K562 (cell line): Measurements from ENCODE around the gene LTN1. TPM values are rescaled to one million over a fixed set of nuclear protein-coding genes. Genes with fewer than 3 reads are reported as not detected.

Source experiments
- ATF7 ChIP-seq: fragments of 450-650 bp; IDR thresholded peaks from 2 replicates; pipeline ENCODE4 v1.7.1; 2014; ENCODE audit warnings: mild to moderate bottlenecking, moderate library complexity
- EHMT2 ChIP-seq: fragments of 450-650 bp; IDR thresholded peaks from 2 replicates; pipeline ENCODE4 v1.6.1; 2018; ENCODE audit warnings: antibody characterized with exemption
- ETV1 ChIP-seq: fragments of 450-650 bp; conservative IDR thresholded peaks from 2 replicates; pipeline ENCODE4 v1.6.1; 2016; ENCODE audit warnings: missing genetic modification characterization, control low read depth, low read depth, missing compliant biosample characterization
- GTF2A2 ChIP-seq: IDR thresholded peaks from 2 replicates; pipeline ENCODE4 v1.6.1; 2016; ENCODE audit warnings: mild to moderate bottlenecking, missing genetic modification characterization, missing compliant biosample characterization
- SLC30A9 ChIP-seq: fragments of 250-450 bp; sonication (Bioruptor Pico); IDR thresholded peaks from 2 replicates; pipeline ENCODE4 v1.8.0; 2022; ENCODE audit warnings: mild to moderate bottlenecking, moderate library complexity
- ZBTB17 ChIP-seq: fragments of 450-650 bp; formaldehyde crosslinking; IDR thresholded peaks from 2 replicates; pipeline ENCODE4 v1.4.0; 2020; ENCODE audit warnings: mild to moderate bottlenecking
- ZC3H11A ChIP-seq: IDR thresholded peaks from 2 replicates; pipeline ENCODE4 v1.6.1; 2012; ENCODE audit warnings: low read depth, low read length, improper control_type of control experiment
- polyA plus RNA-seq, 8 experiments: library from polyadenylated mRNA; depleted of rRNA in 4 of 8; stranded (reverse) in 5 of 8; unstranded in 3 of 8; fragments of >200 nt; fragmentation: Nextera tagmentation in 2 of 8; fragmentation: Illumina TruSeq in 1 of 8; extraction: Ambion mirVana in 2 of 8; extraction: Trizol in 1 of 8; gene quantifications; 2 replicates each; pipeline versions ENCODE4 v1.2.1 to v1.2.3, GENCODE V29; 2011 to 2014; ENCODE audit warnings: inconsistent platforms in 1 of 8, missing spikeins in 1 of 8
- total RNA-seq, 7 experiments: library from RNA; depleted of rRNA in 6 of 7; stranded (reverse); fragments of >200 nt in 6 of 7; fragmentation: Illumina TruSeq in 2 of 7; extraction: Trizol in 2 of 7; gene quantifications; 2 replicates each; pipeline versions ENCODE4 v1.2.1 to v1.2.3, GENCODE V29; 2011 to 2021; ENCODE audit warnings: low replicate concordance in 1 of 7
- TF ChIP-seq, protein P1 (sequence below): fragments of 450-650 bp; IDR thresholded peaks from 2 replicates; pipeline ENCODE4 v1.7.1; 2018; ENCODE audit warnings: mild to moderate bottlenecking, low read depth; ENCODE audit not compliant: partially characterized antibody
- TF ChIP-seq, protein P2 (sequence below): sonication (generic); formaldehyde crosslinking; IDR thresholded peaks from 2 replicates; pipeline ENCODE4 v1.5.0; 2020; ENCODE audit warnings: missing genetic modification reagents
- TF ChIP-seq, protein P3 (sequence below), 2 experiments: fragments of 450-650 bp; formaldehyde crosslinking in 1 of 2; IDR thresholded peaks; 2 replicates each; pipeline versions ENCODE4 v1.4.0 to v1.6.1; 2014 to 2020; ENCODE audit warnings: mild to moderate bottlenecking in 2 of 2, borderline replicate concordance in 1 of 2, low read depth in 1 of 2
- TF ChIP-seq, protein P4 (sequence below): sonication (generic); formaldehyde crosslinking; IDR thresholded peaks from 2 replicates; pipeline ENCODE4 v1.8.1; 2023; ENCODE audit warnings: mild to moderate bottlenecking, missing genetic modification reagents, moderate library complexity

LTN1 gene
- total and polyA plus RNA-seq, 9 of the 15 experiments (the other 6 are each of a cell fraction or from before 2014, with no cell fraction given): 15.7 to 49.6 (median 28.7) TPM

DNA sequence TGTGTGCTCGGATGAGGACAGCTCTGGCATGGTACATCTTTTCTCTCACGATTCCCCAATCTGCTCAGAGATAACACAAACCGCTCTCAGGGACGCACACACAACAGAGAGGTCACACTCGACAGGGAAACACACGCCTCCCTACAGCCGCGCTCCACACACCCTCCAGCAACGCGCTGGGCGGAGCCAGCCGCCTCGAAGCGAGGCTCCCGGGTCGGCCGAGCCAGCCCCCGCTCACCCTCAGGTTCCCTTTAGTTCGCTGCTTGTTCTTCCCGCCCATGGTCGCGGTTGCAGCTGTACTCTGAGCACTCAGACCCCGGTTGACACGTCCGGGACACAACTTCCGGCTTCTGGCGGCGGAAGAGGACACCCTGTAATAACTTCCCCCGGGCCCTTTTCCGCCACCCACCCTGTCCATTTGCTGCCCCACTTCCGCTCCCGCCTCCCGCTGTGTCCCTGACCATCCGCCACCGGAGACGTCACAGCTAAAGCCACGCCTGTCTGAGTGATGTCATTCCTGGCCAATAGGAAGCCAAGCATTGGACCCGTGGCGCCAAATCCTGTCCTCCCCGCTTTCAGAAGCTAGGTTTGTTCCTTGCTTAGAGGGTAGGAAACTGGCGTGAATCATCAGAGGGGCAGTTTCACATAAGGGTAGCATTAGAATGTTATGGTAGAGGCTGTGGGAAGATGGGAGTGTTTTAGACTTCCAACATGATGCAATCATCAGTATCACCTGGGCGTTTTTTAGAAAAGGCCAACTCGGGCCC is at the start of gene LTN1 (continued):
- TF ChIP-seq, protein P1, sequence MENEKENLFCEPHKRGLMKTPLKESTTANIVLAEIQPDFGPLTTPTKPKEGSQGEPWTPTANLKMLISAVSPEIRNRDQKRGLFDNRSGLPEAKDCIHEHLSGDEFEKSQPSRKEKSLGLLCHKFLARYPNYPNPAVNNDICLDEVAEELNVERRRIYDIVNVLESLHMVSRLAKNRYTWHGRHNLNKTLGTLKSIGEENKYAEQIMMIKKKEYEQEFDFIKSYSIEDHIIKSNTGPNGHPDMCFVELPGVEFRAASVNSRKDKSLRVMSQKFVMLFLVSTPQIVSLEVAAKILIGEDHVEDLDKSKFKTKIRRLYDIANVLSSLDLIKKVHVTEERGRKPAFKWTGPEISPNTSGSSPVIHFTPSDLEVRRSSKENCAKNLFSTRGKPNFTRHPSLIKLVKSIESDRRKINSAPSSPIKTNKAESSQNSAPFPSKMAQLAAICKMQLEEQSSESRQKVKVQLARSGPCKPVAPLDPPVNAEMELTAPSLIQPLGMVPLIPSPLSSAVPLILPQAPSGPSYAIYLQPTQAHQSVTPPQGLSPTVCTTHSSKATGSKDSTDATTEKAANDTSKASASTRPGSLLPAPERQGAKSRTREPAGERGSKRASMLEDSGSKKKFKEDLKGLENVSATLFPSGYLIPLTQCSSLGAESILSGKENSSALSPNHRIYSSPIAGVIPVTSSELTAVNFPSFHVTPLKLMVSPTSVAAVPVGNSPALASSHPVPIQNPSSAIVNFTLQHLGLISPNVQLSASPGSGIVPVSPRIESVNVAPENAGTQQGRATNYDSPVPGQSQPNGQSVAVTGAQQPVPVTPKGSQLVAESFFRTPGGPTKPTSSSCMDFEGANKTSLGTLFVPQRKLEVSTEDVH: peak; percentile 100
- TF ChIP-seq ZC3H11A (peak; percentile 74; the same call in 1 of the 2 replicates), EHMT2 (no peak; the same call in 1 of the 2 replicates), ETV1 (peak; percentile 96), ATF7 (peak; percentile 99), GTF2A2 (tag) (no peak), ZBTB17 (peak; percentile 62; the same call in 1 of the 2 replicates), SLC30A9 (CRISPR knock-in tag) (no peak)
- TF ChIP-seq, protein P2, sequence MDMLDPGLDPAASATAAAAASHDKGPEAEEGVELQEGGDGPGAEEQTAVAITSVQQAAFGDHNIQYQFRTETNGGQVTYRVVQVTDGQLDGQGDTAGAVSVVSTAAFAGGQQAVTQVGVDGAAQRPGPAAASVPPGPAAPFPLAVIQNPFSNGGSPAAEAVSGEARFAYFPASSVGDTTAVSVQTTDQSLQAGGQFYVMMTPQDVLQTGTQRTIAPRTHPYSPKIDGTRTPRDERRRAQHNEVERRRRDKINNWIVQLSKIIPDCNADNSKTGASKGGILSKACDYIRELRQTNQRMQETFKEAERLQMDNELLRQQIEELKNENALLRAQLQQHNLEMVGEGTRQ (CRISPR knock-in tag): peak; percentile 77
- TF ChIP-seq, protein P3, sequence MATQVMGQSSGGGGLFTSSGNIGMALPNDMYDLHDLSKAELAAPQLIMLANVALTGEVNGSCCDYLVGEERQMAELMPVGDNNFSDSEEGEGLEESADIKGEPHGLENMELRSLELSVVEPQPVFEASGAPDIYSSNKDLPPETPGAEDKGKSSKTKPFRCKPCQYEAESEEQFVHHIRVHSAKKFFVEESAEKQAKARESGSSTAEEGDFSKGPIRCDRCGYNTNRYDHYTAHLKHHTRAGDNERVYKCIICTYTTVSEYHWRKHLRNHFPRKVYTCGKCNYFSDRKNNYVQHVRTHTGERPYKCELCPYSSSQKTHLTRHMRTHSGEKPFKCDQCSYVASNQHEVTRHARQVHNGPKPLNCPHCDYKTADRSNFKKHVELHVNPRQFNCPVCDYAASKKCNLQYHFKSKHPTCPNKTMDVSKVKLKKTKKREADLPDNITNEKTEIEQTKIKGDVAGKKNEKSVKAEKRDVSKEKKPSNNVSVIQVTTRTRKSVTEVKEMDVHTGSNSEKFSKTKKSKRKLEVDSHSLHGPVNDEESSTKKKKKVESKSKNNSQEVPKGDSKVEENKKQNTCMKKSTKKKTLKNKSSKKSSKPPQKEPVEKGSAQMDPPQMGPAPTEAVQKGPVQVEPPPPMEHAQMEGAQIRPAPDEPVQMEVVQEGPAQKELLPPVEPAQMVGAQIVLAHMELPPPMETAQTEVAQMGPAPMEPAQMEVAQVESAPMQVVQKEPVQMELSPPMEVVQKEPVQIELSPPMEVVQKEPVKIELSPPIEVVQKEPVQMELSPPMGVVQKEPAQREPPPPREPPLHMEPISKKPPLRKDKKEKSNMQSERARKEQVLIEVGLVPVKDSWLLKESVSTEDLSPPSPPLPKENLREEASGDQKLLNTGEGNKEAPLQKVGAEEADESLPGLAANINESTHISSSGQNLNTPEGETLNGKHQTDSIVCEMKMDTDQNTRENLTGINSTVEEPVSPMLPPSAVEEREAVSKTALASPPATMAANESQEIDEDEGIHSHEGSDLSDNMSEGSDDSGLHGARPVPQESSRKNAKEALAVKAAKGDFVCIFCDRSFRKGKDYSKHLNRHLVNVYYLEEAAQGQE (IDR thresholded peaks at IDR 0.05; ENCODE audit: borderline replicate concordance): no peak
- TF ChIP-seq, protein P3 (CRISPR knock-in tag; IDR thresholded peaks at IDR 0.05; ENCODE audit: low read depth): 0 out of 2 replicates have a peak, but pooled peaks have one; percentile 56
- TF ChIP-seq, protein P4, sequence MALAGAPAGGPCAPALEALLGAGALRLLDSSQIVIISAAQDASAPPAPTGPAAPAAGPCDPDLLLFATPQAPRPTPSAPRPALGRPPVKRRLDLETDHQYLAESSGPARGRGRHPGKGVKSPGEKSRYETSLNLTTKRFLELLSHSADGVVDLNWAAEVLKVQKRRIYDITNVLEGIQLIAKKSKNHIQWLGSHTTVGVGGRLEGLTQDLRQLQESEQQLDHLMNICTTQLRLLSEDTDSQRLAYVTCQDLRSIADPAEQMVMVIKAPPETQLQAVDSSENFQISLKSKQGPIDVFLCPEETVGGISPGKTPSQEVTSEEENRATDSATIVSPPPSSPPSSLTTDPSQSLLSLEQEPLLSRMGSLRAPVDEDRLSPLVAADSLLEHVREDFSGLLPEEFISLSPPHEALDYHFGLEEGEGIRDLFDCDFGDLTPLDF: peak; percentile 93
